Ovary (tissue), 9 donors: ENCODE results near the gene SLC27A1. TPM values are rescaled to one million over a fixed set of nuclear protein-coding genes. Genes with fewer than 3 reads are reported as not detected.
"Not testable (repeated sequence)": the region's sequence is repeated elsewhere in the genome, so short reads cannot be mapped to it uniquely, and the experiment has no call there.

Source experiments
- DNase-seq, 5 donors: peaks; one replicate each; pipeline ENCODE4 v3.0.0-alpha.2; 2019 to 2020
- H3K27ac ChIP-seq, 2 donors: fragments of 200-600 bp; one replicate each; pipeline versions ENCODE4 v1.5.1 to v1.8.0; 2019 to 2022
- H3K27me3 ChIP-seq: fragments of 200-600 bp; one replicate; pipeline ENCODE4 v1.8.0; 2022
- H3K36me3 ChIP-seq: fragments of 200-600 bp; sonication (generic); one replicate; pipeline ENCODE4 v1.5.1; 2019
- H3K4me1 ChIP-seq: one replicate; pipeline ENCODE4 v1.8.1; 2013; ENCODE audit warnings: mild to moderate bottlenecking, moderate library complexity; ENCODE audit not compliant: insufficient read depth
- H3K4me3 ChIP-seq: fragments of 200-600 bp; sonication (generic); one replicate; pipeline ENCODE4 v1.5.1; 2017
- H3K9me3 ChIP-seq, 2 donors: fragments of 200-600 bp in 1 of 2; sonication (generic) in 1 of 2; one replicate each; pipeline versions ENCODE4 v1.5.1 to v1.8.1; 2013 to 2019; ENCODE audit warnings: mild to moderate bottlenecking in 1 of 2, moderate library complexity in 1 of 2
- EP300 ChIP-seq: sonication (generic); formaldehyde crosslinking; IDR thresholded peaks from one replicate; pipeline ENCODE4 v1.6.1; 2017; ENCODE audit warnings: antibody characterized with exemption
- POLR2A ChIP-seq: fragments of 450-650 bp; IDR thresholded peaks from one replicate; pipeline ENCODE4 v1.6.1; 2017; ENCODE audit warnings: antibody characterized with exemption, mild to moderate bottlenecking, moderate library complexity
- WGBS, 3 donors: extraction: QIAGEN DNeasy Blood & Tissue Kit in 1 of 3; methylation state at CpG; one replicate each; pipeline versions ENCODE4 v1.1.5 to v1.1.7; 2013 to 2017; 5-methylcytosine and 5-hydroxymethylcytosine counted together
- intact Hi-C, 4 donors: fragments of 100-400 bp; cut with DNase I; formaldehyde crosslinking; loops; one replicate each; pipeline versions ENCODE4 v1.11.0 to v1.15.1; 2022 to 2023
- polyA plus RNA-seq, 2 donors: library from polyadenylated mRNA; stranded (reverse); fragments of 200-250 nt in 1 of 2; fragments of 350-450 nt in 1 of 2; fragmentation: Illumina TruSeq in 1 of 2; extraction: RNeasy Lipid Tissue Mini Kit (QIAGEN cat#74804) in 1 of 2; gene quantifications; one replicate each; pipeline ENCODE4 v1.2.3, GENCODE V29; 2013 to 2014
- total RNA-seq, 7 donors: library from RNA; depleted of rRNA in 2 of 7; stranded (reverse); fragments of >200 nt in 2 of 7; fragmentation: NEBNext Ultra II Directional in 3 of 7; extraction: Animal tissue kit (Norgen Biotek cat#: 25700) in 3 of 7; gene quantifications; one replicate each; pipeline versions ENCODE4 v1.1.0 to v1.2.4, GENCODE V29; 2016 to 2023
- TF ChIP-seq, protein P1 (sequence below), 3 donors: fragments of 450-650 bp in 2 of 3; fragments of 200-600 bp in 1 of 3; IDR thresholded peaks; one replicate each; pipeline versions ENCODE4 v1.5.1 to v1.8.0; 2016 to 2022; ENCODE audit warnings: antibody characterized with exemption in 3 of 3, mild to moderate bottlenecking in 1 of 3
- donor health status: DM: no; HTN: no; CAD: no; lungs with moderate emphysema.
- donor health status: DM: no; HTN: no; CAD: no.
- donor health status: Bipolar disorder and iron deficiency.
- donor health status: DM: yes; HTN: yes; CAD: no.
- donor health status: DM: no; HTN: no; CAD: no.
- donor health status: DM: yes; HTN: yes; CAD: no.

SLC27A1 gene
- total and polyA plus RNA-seq, 9 donors = 4.6 to 43.1 (median 37.8) TPM

DNA sequence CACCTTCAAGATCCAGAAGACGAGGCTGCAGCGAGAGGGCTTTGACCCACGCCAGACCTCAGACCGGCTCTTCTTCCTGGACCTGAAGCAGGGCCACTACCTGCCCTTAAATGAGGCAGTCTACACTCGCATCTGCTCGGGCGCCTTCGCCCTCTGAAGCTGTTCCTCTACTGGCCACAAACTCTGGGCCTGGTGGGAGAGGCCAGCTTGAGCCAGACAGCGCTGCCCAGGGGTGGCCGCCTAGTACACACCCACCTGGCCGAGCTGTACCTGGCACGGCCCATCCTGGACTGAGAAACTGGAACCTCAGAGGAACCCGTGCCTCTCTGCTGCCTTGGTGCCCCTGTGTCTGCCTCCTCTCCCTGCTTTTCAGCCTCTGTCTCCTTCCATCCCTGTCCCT is 34.1 kb downstream of the SLC27A1 start:
- Histone ChIP-seq H3K27me3 (no peaks in the 10 kb centered on the region), H3K9me3 (no peaks in the 10 kb centered on the region), H3K27ac (no peak overlapping the region), H3K36me3 (no peaks in the 10 kb centered on the region), H3K4me3 (no peak overlapping the region), H3K4me1 (no peaks in the 10 kb centered on the region)
- TF ChIP-seq POLR2A = no peak
- TF ChIP-seq, protein P1, sequence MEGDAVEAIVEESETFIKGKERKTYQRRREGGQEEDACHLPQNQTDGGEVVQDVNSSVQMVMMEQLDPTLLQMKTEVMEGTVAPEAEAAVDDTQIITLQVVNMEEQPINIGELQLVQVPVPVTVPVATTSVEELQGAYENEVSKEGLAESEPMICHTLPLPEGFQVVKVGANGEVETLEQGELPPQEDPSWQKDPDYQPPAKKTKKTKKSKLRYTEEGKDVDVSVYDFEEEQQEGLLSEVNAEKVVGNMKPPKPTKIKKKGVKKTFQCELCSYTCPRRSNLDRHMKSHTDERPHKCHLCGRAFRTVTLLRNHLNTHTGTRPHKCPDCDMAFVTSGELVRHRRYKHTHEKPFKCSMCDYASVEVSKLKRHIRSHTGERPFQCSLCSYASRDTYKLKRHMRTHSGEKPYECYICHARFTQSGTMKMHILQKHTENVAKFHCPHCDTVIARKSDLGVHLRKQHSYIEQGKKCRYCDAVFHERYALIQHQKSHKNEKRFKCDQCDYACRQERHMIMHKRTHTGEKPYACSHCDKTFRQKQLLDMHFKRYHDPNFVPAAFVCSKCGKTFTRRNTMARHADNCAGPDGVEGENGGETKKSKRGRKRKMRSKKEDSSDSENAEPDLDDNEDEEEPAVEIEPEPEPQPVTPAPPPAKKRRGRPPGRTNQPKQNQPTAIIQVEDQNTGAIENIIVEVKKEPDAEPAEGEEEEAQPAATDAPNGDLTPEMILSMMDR (IDR thresholded peaks at IDR 0.05) = no peak
- TF ChIP-seq EP300 = no peak
- intact Hi-C loops = no loop called here
- no peak for DNase-seq
- 87% methylated on average over 13 of the region's 13 CpGs for WGBS, 3 donors

DNA sequence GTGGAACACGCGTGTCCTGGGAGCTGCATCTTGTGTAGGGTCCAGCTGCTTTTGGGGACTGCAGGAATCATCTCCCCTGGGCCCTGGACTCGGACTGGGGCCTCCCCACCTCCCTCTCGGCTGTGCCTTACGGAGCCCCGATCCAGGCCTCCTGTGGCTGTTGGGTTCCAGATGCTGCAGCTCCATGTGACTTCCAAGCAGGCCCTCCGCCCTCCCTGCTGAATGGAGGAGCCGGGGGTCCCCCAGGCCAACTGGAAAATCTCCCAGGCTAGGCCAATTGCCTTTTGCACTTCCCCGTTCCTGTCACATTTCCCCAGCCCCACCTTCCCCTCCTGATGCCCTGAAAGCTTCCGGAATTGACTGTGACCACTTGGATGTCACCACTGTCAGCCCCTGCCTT is 34.9 kb downstream of the SLC27A1 start:
- WGBS, 3 donors = 53 to 69% (median 56%) methylated on average over 10 of the region's 10 CpGs
- no peak for DNase-seq
- Histone ChIP-seq H3K4me3 (no peak overlapping the region), H3K9me3 (no peaks in the 10 kb centered on the region), H3K36me3 (no peaks in the 10 kb centered on the region), H3K4me1 (peaks cover under 1% of the 10 kb centered on the region), H3K27ac (no peak overlapping the region), H3K27me3 (no peaks in the 10 kb centered on the region)
- TF ChIP-seq, protein P1 (IDR thresholded peaks at IDR 0.05) = no peak
- TF ChIP-seq EP300 (no peak), POLR2A (no peak)
- intact Hi-C loops = no loop called here

DNA sequence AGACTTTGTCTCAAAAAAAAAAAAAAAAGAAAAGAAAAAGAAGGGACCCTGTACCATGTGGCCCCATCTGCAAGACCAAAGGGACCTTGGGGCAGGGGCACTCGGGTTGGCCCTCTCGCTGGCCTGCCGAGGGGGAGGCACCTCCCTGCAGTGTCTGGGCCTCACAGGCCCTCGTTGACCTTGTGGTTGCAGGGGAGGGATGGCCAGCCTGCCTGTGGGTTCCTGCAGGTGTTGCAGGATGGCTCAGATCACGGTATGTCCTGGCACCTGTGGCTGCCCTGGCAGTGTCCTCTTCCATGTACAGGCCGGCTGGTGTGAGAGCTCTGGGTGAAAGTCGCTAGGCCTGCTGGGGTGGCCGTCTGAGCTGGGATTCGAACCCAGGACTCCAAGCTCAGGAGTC is 36.4 kb downstream of the SLC27A1 start:
- DNase-seq = no peak
- intact Hi-C loops = no loop called here
- H3K27ac ChIP-seq = no peak overlapping the region
- no peaks in the 10 kb centered on the region for H3K9me3 ChIP-seq
- WGBS, 3 donors = 59 to 70% (median 68%) methylated on average over 9 of the region's 9 CpGs
- TF ChIP-seq, protein P1 (IDR thresholded peaks at IDR 0.05) = no peak
- no peak for TF ChIP-seq EP300
- TF ChIP-seq POLR2A = no peak
- no peaks in the 10 kb centered on the region for H3K36me3 ChIP-seq
- peaks cover 2% of the 10 kb centered on the region for H3K4me1 ChIP-seq
- no peaks in the 10 kb centered on the region for H3K27me3 ChIP-seq
- no peak overlapping the region for H3K4me3 ChIP-seq

DNA sequence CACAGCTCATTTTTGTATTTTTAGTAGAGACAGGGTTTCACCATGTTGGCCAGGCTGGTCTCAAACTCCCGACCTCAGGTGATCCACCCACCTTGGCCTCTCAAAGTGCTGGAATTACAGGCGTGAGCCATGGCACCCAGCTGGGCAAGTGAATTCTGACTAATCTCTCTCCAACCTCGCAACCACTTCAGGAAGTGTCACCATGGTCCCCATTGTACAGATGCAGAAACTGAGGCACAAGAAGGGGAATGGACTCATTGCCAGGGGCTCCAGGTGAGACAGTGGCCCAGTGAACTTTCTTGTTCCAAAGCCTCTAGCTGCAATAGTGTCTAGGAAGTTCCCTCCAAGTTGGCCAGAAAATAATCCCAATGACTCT is 38.2 kb downstream of the SLC27A1 start:
- DNase-seq, H3K4me3 ChIP-seq, H3K27me3 ChIP-seq, H3K27ac ChIP-seq, H3K4me1 ChIP-seq, H3K36me3 ChIP-seq, H3K9me3 ChIP-seq, intact Hi-C loops: not testable (repeated sequence)
- WGBS, 3 donors = 80 to 89% (median 88%) methylated on average over 3 of the region's 3 CpGs

DNA sequence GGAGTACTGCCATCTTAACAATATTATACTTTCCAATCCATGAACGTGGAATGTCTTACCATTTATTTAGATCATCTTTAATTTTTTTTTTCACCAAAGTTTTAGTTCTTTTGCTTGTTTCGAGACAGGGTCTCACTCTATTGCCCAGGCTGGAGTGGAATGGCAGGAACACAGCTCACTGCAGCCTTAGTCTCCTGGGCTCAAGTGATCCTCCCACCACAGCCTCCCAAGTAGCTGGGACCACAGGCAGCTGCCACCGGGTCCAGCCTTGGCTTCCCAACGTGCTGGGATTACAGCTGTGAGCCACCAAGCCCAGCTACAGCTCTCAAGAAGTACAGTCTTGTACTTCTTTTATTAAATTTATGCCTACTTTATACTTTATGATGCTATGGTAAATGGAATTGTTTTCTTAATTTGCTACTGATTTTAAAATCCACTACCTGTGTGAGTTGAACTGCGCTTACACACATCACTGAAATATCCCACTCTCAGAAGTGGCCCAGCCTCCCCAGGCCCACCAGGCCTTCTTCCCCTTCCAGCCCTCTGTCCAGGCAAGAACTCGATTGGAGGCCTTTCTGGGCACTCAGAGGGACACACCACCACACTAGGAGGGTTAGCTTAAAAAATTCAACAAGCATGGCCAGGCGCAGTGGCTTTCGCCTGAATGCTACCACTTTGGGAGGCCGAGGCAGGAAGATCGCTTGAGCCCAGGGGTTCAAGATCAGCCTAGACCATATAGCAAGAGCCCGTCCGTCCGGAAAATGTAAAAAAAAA is 40.1 kb downstream of the SLC27A1 start:
- TF ChIP-seq EP300 (no peak), POLR2A (no peak)
- TF ChIP-seq, protein P1 (IDR thresholded peaks at IDR 0.05) = no peak
- Histone ChIP-seq H3K9me3 (no peaks in the 10 kb centered on the region), H3K4me3 (peak overlapping the region; percentile 70), H3K27ac (peak overlapping the region in 1 of 2 donors; percentile 98), H3K27me3 (no peaks in the 10 kb centered on the region), H3K36me3 (no peaks in the 10 kb centered on the region), H3K4me1 (peaks cover 2% of the 10 kb centered on the region)
- intact Hi-C loops = loop anchor here in 2 of 4 donors (5.0 kb wide), 1 partner anchor 38 kb away; the partner anchor contains the start of gene SLC27A1 (in 2 of the 2)
- WGBS, 3 donors = 25 to 36% (median 30%) methylated on average over 13 of the region's 13 CpGs
- DNase-seq = no peak
